ENCODE data around the gene STRIT1.

The STRIT1 gene

DNA sequence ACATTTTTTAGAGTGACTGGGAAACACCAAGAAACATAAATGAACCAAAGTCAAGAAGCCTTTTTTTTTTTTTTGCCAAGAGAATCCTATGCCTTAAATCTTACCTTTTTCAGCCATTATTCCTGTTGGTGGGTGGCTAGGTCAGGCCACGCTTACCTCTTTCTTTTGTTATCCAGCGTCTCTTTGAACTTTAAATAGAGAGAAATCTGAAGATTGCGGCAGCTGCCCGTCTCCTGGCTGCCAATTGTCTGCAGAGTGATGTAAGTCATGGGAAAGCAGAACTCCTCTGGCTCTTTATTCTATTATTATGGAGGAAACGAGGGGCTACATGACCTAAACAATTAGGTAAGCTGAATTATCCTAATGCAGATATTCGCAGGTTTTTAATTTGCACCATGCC, at the start of gene STRIT1:
Gene STRIT1, minus strand, starts transcription at position 168 of the 400 bp plus-strand sequence.
- no peak for DNase-seq (ENCODE audit: low read depth)

DNA sequence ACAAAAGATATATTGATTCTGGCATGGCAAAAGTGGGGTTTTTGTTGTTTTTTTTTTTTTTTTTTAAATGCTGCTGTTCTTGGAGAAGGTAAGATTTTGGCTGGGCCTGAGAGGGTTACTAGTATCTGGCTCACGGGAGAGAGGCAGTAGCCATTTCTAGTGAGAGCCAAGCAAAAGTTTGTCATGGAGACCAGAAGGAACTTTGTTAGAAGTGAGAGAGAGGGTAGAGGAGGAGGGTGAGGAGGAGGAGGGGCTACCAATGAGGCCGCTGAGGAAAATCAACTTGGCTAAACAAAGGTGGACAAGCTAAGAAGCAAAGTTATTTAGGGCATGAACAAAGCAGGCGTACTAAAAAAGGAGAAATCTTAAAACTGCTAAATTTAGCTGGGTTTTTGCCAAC, 48.9 kb upstream of the STRIT1 start:
- DNase-seq (ENCODE audit: low read depth): no peak

DNA sequence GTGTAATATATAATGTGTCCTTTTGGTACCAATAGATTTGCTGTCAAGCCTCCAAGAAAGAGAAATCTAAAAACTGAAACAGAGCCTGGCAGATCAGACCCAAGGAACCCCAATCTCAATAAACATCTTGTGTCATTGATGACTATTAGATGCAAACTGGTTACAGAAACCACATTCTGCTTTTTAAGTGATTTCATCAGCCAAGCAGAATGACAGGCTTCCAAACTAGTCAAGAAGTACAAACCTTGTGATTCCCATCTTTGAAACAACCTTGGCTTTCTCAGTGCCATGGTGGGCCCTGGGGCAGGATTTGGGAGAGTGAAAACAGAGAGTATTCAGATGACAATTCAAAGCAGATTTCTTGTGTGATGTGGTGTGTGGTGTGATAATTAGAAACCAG, 45.6 kb upstream of the STRIT1 start:
- DNase-seq (ENCODE audit: low read depth): no peak

DNA sequence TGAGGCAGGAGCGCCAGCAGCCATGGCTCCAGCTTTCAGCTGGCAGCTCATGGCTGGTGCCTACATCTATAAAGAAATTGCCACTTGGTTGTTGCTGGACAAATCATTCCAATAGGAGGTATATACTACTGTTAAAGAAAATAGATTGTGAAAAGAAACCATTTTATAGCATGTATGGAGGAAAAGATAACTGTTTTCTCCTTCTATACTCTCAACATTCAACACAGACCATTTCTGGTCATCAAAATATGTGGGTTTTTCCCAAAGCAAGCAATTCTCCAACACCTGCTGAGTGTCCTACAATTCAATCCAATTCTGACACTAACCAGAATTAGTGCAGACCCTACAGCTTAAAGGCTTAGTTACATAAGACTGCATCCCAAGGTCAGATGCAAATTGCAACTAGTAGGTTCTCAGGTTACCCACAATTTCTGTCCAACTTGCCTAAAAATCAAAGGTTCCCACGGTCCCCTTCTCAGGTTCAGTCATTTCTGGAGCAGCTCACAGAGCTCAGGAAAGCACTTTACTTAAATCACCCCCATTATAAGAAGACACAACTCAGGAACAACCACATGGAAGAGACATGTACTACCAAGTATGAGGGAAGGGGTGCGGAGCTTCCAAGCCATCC, 42.4 kb upstream of the STRIT1 start:
- DNase-seq (ENCODE audit: low read depth): no peak

DNA sequence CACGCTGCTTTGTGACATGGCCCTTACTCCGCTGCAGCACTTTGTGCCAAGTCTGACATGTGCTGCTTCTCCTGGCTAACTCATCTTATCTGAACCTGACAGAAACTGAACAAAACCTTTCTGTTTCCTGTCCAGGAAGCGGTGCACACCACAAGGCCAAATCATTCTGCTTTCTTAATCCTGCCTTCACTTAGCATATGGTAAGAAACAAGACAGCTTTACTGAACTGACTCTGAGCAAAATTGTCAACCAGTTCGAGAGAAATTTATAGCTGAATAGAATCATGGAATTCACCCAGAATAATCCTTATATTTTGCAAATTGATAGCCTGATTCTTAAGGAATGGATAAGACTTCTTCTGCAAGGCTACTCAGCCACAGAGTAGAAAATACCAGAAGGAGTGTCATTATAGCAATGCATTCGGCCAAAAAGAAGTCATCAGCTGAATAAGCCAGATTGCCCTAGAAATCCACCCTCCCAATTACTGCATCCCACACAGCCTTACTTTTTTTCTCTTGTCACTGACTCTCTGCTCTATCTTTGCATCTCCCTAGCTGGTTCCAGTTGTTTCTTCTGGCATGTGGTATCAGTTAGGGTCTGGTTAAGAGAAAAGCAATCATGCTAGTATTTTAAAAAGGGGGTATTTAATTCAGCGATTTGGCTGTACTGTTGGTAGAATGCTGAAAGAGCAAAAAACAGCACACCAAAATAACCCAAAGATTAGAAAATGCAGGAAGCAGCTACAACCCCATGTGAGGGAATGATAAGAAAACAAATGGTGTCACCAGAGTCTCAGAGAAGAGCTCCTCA, 41.6 kb upstream of the STRIT1 start:
- no peak for DNase-seq (ENCODE audit: low read depth)

DNA sequence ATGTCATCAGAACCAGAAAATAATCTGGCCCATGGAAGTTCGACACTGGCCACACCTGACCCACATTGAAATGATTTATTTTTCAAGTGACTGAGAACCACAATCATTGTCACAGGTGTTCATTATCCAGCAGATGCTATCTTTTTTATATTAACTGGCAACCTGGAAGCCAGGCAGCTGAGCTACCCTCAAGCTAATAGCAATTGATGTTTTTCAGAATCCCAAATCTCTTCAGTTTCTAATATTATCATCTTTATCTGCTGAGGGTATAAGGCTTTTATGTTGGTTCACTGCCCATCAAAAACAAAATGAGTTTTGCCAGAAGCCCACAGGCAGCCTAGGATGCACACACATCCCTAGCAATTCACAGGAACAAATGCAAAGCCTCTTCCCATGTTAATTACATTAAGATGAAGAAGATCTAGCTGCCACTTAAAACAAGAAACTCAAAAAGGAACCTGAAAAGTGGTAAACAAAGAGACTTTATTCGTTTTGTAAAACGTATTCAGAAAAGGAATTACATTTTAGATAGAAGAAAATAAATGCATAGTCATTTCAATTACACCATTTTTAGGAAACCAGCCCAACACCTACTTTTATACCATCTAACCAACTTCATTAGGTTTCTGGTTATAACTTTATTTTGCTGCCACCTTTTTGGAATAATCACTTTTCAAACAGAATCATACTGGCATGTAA, 40.9 kb upstream of the STRIT1 start:
- no peak for DNase-seq (ENCODE audit: low read depth)

DNA sequence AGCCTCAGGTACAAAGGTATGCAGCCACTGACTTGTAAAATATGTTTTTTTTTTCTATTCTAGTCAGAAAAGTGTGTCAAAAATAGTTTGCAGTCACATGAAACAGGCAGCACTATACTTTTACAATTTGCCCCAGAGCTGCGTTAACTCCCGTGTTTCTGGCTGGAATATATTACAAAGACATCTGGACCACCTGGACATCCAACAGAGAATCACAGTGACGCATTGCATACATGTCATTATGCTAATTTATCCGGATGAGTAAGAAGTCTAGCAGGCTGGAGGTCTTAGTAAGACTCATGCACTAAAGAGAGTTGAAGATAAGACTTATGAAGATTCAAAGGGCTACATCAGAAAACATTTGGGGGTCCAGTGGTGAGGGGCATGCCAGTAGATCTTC, 39.2 kb upstream of the STRIT1 start:
- DNase-seq (ENCODE audit: low read depth): no peak

DNA sequence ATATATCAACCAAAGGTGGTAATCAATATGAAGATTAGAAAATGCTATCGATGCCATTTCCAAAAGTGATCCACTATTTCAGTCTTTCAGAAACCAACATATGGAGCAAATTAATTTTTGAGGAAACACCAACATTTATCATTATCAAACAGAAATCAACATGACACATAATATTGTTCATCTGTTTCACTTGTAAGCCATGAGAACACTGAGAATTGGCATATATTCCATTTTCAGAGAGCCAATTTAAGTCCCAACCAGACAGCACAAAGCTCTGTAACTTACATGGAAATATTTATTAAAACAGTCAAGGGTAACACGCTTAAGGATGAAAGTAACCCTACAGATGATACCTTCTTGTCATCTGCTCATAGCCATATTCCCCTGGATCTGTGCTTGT, 37.6 kb upstream of the STRIT1 start:
- no peak for DNase-seq (ENCODE audit: low read depth)

DNA sequence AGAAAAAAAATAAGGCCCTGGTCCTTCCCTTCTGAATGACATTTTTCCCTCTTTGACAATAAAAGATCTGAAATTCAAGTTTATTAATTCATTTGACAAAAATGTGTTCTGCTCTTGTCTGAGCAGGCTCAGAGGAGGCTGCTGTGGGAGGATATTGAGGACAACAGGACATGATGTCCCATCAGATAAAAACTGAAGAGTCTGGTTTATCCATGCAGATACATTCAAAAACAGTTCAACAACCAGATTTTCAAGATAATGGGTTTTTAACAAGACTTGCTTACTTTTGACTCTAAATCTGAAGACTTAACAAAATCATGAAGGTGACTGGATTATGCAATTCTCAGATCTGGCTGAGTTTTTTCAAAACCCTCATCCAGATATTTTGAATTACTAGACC, 36.9 kb upstream of the STRIT1 start:
- DNase-seq (ENCODE audit: low read depth): no peak

DNA sequence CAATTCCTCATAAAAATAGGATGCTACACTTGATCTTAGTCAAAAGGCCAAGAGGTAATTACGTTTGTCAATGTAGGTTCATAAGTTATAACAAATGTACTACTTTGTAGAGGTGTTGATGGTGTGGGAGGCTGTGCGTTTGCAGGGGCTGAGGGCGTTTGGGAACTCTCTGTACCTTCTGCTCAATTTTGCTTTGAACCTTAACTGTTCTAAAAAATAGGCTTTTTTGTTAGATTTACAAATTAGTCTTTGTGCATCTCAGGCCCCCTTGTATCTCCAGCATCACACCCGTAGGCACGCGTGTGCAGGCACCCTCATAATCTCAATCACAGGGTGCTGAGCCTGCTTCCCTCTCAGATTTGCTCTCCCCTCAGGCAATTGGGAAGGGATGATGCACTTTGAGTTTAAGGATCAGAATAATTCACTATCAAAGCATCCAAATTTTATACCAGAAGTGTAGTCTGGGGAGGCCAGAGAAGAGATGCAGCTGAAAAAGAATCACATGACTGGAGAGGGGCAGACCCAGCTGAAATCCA, 36.1 kb upstream of the STRIT1 start:
- DNase-seq (ENCODE audit: low read depth): no peak

DNA sequence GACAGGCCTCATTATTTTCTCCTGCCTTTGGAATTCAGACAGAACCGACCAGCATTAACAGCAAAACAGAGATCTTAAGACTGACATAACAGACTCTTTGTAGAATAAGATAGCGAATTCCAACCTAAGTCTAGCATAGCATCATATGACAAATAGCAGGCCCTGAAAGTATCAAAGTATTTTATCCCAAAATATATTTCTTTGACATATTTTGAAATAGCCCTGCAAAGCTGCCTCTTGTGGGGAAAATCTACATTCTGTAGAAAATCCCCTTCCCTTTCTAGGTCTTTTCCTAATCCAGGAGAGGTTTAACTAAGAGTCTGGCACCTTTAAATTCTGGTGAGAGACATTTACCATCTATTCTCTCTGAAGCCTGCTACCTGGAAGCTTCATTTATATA, 34.4 kb upstream of the STRIT1 start:
- no peak for DNase-seq (ENCODE audit: low read depth)

DNA sequence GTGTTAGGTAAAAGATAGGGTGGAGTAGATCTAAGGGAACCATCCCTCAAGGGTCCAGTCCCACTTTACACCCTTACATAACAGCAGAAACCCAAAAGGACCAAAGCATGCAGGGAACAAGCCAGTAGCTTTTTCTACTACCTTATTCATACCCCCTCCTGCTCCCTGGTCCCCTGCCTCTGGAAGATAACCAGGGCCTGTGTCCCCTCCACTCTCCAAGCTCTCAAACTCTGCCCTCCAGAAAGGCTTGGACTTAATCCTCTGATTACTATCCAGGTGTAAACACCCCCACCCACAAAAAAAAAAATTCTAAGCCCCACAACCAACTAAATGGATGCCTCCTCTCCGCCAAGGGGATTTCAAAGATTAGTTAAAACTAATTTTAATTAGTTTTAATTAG, 33.9 kb upstream of the STRIT1 start:
- DNase-seq (ENCODE audit: low read depth): no peak

DNA sequence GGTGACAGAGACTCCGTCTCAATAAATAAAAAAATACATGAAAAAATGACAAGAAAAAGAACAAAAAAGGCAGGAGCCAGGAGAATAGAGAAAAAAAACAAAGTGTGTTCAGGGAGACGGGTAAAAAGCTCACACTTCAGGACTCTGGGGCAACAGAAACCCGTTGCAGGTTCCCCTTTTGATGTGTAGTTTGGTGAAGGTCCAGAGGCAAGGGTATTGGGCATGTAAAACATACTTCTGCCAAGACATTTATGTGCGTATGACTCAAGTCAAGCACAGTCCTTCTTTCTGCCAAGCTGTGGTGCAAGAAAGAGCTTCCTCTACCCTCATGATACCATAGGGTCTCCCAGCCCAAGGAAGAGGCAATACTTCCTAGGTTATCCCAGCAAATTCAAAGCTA, 33.4 kb upstream of the STRIT1 start:
- DNase-seq (ENCODE audit: low read depth): no peak

DNA sequence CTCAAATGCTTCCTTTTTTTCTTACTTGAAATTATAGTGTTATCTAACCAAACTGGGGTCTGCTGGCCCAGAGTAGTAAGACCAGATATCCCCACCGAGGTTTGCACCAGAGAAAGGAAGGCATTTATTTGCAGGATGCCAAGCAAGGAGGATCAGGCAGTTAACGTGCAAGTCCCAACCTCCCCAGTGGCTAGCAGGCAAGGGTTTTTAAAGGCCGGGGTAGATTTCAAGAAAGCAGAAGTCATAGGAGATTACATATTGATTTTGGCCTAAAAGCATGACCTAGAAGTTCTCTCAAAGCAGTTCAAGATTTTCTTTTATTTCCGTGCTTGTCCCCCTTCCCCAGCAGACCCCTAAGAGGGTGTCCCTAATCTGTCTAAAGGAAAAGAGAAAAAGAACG, 32.8 kb upstream of the STRIT1 start:
- no peak for DNase-seq (ENCODE audit: low read depth)

DNA sequence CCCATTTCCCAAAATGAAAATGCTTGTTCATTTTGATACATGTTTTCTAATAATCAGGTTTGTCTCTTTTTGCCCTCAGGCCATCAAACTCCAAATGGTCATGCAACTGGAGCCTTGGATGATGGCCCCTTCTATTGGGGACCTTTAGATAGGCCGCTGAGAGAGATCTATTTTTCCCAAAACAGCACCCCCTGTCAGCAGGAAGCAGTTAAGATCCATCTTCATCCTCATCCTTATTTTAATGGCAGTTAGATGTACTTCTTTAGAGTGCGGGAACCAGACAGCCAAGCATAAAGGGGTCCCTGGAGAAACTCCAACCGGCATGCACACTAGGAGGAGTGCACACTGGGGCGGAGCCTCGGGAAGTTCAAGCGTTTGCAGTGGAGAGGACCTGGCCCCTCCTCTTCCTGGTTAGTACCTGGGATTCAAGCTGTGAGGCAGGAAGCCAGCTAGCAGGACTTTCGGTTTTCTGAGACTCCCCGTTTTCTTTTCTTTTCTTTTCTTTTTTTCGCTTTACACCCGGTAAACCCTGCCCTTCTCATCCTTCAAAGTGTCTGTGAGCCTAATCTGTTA, 31.9 kb upstream of the STRIT1 start:
- no peak for DNase-seq (ENCODE audit: low read depth)

DNA sequence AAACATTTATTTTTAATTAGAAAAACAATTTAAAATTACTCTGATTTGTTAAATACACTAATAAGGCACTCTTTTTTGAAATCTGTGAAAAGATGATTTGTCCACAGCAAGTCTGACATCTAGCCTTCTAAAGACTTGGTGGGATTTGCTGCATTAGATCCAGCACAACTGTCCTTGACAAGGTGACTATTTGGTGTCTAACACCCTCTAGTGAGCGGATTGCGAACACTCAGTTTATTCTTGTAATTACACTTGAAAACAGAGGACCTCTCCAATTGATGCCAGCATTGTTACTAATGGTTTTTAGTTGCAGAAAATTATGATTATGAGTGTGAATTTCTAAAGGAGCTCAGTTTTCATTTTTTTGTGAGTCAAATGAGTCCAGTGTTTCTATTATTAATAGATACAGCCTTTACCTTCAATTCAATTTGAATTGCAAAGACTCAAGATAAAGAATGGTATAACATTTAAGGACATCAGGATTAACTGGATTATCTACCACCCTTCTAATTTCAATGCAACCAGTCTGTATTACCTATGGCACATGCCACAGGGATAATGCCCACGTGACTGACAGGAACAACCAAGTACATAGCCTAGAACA, 29.7 kb upstream of the STRIT1 start:
- DNase-seq (ENCODE audit: low read depth): no peak

DNA sequence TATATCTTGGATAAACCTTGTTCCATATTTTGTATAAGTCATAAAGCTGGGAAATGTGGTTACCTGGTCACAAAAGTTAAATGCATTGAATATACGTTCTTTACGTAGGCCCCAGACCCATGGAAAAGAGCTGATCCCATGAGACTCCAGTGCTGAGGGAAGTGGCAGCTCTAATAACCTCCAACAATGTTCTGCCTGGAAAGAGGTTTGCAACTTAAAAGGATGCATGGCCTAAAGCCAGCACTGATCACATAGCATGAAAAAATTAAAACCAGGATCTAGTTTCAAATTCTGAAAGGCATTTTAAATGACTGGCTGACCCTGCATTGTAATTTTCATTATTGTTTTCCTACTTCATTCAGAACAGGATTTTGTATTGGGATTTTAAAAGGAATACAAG, 27.9 kb upstream of the STRIT1 start:
- no peak for DNase-seq (ENCODE audit: low read depth)

DNA sequence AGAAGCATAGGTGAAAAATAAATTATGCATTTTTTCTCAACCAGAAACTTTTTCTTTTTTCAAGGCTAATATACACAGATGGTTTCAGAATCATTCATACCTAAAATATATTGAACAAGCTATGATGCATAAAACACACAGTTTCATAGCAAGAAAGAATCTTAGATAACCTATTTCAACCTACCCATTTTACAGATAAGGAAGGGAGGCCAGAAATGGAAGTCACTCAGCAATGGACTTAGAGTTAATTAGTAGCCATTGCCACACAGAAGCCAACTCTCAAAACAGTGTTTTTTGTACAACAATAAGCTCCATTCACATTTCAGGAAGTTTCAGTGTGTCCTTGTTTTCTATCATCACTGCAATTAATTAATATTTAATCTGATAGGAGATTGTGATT, 27.5 kb upstream of the STRIT1 start:
- no peak for DNase-seq (ENCODE audit: low read depth)

DNA sequence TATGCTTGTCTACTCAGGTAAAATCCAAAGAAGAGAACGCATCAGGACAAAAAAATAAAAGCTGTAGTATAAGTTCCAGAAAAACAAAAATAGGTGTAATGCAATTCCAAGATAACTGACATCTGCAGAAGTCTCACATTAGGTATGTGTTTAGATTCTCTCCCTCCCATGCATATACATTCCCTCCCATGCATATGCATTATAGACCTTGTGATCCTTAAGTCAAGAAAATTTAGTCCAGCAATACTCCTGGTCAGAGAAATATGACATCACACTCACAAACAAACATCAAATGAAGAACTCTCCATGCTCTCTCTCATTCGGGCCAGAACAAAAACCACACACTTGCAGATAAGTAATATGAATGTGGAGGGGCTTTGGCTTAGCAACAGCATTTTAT, 25.3 kb upstream of the STRIT1 start:
- DNase-seq (ENCODE audit: low read depth): no peak

DNA sequence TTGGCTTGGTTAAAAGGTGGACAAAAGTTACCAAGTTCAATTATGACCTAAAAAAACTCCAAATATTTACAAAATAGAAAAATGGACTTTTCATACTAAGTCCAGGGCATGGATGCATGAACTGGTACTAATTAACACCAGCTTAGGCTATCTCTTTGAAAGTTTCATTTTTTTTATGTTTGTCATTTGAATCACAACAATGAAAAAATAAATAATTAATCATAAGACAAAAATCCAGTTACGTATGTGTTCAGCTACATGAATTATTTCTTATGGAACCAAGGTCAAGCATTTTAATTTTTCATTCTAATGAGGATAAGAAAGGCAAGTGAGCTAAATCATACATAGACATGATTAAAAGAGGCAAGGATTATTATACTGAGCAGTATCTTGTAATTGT, 23.7 kb upstream of the STRIT1 start:
- DNase-seq (ENCODE audit: low read depth): no peak

DNA sequence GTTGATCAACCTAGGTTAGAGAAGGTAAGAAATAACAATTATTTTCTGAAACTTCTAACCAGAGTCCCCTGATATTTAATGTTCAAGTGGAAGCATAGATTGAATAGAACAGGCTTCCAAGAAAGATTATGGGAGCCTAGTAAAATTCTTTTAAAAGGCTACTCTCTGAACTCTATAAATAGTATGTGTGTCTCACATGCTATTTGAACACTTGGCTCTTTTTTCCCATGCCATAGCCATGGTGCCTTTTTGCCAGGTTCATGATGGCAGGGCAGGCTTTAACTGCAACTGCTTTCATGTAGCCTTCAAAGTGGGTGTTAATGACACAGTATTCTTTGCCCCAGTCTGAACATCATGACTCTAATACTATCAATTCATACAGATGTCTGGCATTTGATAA, 22.9 kb upstream of the STRIT1 start:
- DNase-seq (ENCODE audit: low read depth): no peak

DNA sequence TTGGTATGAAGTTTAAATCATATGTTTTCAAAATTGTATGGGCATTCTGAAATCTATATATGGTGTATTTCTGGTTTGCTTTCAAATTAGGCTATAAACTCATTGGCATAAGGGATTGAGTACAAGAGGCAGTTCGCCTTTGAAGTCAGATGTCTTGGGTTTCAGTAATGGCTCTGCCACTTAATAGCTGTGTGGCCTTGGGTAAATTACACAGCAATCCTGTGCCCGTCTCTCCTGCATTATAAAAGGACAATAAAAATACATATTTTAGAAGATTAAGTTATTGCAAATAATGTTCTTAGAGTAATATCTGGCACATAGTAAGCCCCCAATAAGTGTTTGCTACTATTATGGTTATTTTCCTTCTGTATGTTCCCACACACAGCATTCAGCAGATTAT, 20.4 kb upstream of the STRIT1 start:
- DNase-seq (ENCODE audit: low read depth): no peak
